ENCODE measurements around the gene STK32C. TPM values are rescaled to one million over a fixed set of nuclear protein-coding genes. Genes with fewer than 3 reads are reported as not detected.

The STK32C gene
- total and polyA plus RNA-seq, 2 donors (not counting 1 experiment from before 2014, with no cell fraction given) = 9.9 to 16.8 TPM

- no peak for TF ChIP-seq EZH2 (IDR thresholded peaks at IDR 0.05; ENCODE audit: borderline replicate concordance, insufficient read depth, low read depth, low read length, poor library complexity, severe bottlenecking)
- no peak for TF ChIP-seq CTCF (IDR thresholded peaks at IDR 0.05)
- Histone ChIP-seq H3K79me2 (ENCODE audit: control insufficient read depth, insufficient read depth, low read length) (no peaks in the 10 kb centered on the region), H3K4me3 (ENCODE audit: control extremely low read depth in 1 of 5, extremely low read depth in 1 of 5, insufficient read depth in 1 of 5, low read depth in 2 of 5, low read length in 4 of 5) (no peak overlapping the region), H3K4me1 (ENCODE audit: control insufficient read depth in 2 of 2, insufficient read depth in 2 of 2, low read length in 2 of 2) (peaks cover 8 to 11% of the 10 kb centered on the region in 2 donors), H3K4me2 (replicated peaks; ENCODE audit: low read depth, low read length, poor library complexity, severe bottlenecking) (no peak overlapping the region), H3K36me3 (replicated peaks in 1 of 2; ENCODE audit: control extremely low read depth in 1 of 2, control insufficient read depth in 1 of 2, extremely low read depth in 1 of 2, insufficient read depth in 2 of 2, low read length in 1 of 2) (no peaks in the 10 kb centered on the region), H3K9me3 (ENCODE audit: control extremely low read depth in 1 of 3, control insufficient read depth in 2 of 3, insufficient read depth in 1 of 3, low read length in 2 of 3) (peaks cover 0 to 19% (median 0%) of the 10 kb centered on the region in 3 donors), H3K9ac (ENCODE audit: low read length) (no peak overlapping the region), H4K20me1 (ENCODE audit: control insufficient read depth, insufficient read depth, low read length, poor library complexity, severe bottlenecking) (no peaks in the 10 kb centered on the region), H3K27me3 (replicated peaks in 1 of 4; ENCODE audit: control extremely low read depth in 1 of 4, control insufficient read depth in 3 of 4, insufficient read depth in 4 of 4, low read length in 3 of 4) (no peaks in the 10 kb centered on the region), H2AFZ (ENCODE audit: insufficient read depth, low read depth, low read length, poor library complexity, severe bottlenecking) (no peak overlapping the region), H3K27ac (ENCODE audit: low read length in 2 of 2) (no peak overlapping the region)
- no peak overlapping the region for H3K4me3 Mint-ChIP-seq
- WGBS (ENCODE audit: insufficient coverage) = 78% methylated on average over 1 of the region's 2 CpGs
- peak; percentile 29 for DNase-seq
- H3K9me3 Mint-ChIP-seq (ENCODE audit: insufficient read depth) = no peaks in the 10 kb centered on the region
- ChIA-PET CTCF (no interaction called here), POLR2A (no interaction called here)
- intact Hi-C loops (cut with micrococcal nuclease) = no loop called here
- H3K4me1 Mint-ChIP-seq = peaks cover 8% of the 10 kb centered on the region
- no peak for ATAC-seq (ENCODE audit: low read depth)
- H3K27ac Mint-ChIP-seq = no peak overlapping the region
- H3K27me3 Mint-ChIP-seq = no peaks in the 10 kb centered on the region
These were observed 149.5 kb downstream of the STK32C start for GRCh38 chr10:132158122-132158741.

Other genes starting within 250 kb of the STK32C start
- 0.17 and 0.19 TPM in 2 replicates for gene JAKMIP3, start 242.0 kb downstream of the STK32C start, total RNA-seq
- 0.20 and 0.21 TPM in 2 replicates for gene JAKMIP3, start 242.0 kb downstream of the STK32C start, polyA plus RNA-seq
- 0.22 TPM in 1 of 2 replicates, not detected in the other for gene DPYSL4, start 121.0 kb downstream of the STK32C start, total RNA-seq
- 0.03 and 0.37 TPM in 2 replicates for gene DPYSL4, start 121.0 kb downstream of the STK32C start, polyA plus RNA-seq
- gene LRRC27, start 24.2 kb upstream of the STK32C start, total RNA-seq = 23.6 and 32.2 TPM in 2 replicates
- gene LRRC27, start 24.2 kb upstream of the STK32C start, polyA plus RNA-seq = 18.7 and 25.6 TPM in 2 replicates
- gene PWWP2B, start 89.2 kb upstream of the STK32C start, total RNA-seq = 34.4 and 39.6 TPM in 2 replicates
- 8.8 and 13.6 TPM in 2 replicates for gene PWWP2B, start 89.2 kb upstream of the STK32C start, polyA plus RNA-seq
- 87.8 and 93.9 TPM in 2 replicates for gene INPP5A, start 229.8 kb upstream of the STK32C start, total RNA-seq
- 9.3 and 16.1 TPM in 2 replicates for gene INPP5A, start 229.8 kb upstream of the STK32C start, polyA plus RNA-seq

Data from B cell (primary cell).